GM18519 (cell line): Measurements from ENCODE around the gene SF3B6.
"Not testable (repeated sequence)": the region's sequence is repeated elsewhere in the genome, so short reads cannot be mapped to it uniquely, and the experiment has no call there.

Experiments
- ATAC-seq: cut with Tn5 transposase; IDR thresholded peaks from one replicate; pipeline ENCODE4 v1.9.1; 2021; ENCODE audit warnings: mild to moderate bottlenecking, moderate library complexity; ENCODE audit not compliant: unreplicated experiment, low FRiP score

The SF3B6 gene

DNA sequence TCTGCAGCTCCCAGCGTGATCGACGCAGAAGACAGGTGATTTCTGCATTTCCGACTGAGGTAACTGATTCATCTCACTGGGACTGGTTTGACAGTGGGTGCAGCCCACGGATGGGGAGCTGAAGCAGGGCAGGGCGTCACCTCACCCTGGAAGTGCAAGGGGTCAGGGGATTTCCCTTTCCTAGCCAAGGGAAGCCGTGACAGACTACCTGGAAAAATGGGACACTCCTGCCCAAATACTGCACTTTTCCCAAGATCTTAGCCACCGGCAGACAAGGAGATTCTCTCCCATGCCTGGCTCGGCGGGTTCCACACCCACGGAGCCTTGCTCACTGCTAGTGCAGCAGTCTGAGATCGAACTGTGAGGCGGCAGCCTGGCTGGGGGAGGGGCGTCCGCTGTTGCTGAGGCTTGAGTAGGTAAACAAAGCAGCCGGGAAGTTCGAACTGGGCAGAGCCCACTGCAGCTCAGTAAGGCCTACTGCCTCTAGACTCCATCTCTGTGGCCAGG lies 19.1 kb upstream of the SF3B6 start:
- ATAC-seq: not testable (repeated sequence)

DNA sequence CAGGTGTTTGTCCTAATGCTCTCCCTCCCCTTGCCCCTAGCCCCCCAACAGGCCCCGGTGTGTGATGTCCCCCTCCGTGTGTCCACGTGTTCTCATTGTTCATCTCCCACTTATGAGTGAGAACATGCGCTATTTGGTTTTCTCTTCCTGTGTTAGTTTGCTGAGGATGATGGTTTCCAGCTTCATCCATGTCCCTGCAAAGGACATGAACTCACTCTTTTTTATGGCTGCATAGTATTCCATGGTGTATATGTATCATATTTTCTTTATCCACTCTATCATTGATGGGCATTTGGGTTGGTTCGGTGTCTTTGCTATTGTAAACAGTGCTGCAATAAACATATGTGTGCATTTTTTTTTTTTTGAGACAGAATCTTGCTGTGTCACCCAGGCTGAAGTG lies 17.1 kb upstream of the SF3B6 start:
- ATAC-seq: not testable (repeated sequence)

DNA sequence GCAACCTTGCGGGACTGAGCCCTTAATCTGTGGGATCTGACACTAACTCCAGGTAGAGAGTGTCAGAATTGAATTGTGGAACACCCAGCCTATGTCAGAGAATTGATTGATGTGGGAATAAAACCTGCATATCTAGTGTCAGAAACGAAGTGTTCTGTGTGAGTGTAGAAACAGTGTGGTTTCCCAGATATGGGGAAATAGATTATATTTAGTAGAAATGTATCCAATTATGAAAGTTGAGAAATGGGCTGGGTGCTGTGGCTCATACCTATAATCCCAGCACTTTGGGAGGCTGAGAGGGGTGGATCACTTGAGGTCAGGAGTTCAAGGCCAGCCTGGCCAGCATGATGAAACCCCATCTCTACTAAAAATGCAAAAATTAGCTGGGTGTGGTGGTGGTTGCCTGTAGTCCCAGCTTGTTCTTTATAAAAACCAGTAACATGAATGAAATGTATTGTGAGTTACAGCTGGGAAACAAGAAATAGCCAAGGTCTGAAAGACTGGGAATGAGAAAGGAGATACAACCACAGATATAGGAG lies 12.8 kb upstream of the SF3B6 start:
- no peak for ATAC-seq

DNA sequence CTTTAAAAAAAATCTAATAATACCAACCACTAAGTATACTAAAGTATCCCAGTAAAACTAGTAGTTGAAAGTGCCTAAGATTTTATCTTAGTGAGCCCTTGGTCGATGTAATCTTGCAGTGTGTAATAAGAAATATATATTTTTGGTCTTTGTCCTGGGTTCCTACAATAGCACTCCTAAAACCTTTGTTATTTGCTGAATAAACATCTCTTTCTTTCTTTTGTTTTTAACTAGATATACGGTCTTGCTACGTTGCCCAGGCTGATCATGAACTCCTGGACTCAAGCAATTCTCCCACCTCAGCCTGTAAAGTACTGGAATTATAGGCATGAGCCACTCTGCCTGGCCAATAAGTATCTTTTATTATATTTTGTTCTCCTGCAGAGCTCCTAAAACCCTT lies 10.9 kb upstream of the SF3B6 start:
- no peak for ATAC-seq

DNA sequence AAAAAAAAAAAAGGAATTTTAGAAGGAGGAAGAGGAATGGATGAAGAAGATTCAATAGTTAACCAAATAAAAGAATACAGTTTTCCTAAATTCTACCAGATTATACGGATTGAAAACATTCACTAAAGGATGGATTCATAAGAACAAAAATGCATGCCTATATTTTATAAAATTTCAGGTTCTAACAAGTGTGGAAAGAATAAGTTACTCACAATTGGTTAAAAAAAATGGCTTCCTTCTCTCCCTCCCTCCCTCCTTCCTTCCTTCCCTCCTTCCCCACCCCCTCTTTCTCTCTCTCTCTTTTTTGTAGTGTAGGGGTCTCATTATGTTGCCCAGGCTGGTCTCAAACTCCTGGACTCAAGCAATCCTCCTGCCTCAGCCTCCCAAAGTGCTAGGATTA lies 10.1 kb upstream of the SF3B6 start:
- ATAC-seq: no peak

DNA sequence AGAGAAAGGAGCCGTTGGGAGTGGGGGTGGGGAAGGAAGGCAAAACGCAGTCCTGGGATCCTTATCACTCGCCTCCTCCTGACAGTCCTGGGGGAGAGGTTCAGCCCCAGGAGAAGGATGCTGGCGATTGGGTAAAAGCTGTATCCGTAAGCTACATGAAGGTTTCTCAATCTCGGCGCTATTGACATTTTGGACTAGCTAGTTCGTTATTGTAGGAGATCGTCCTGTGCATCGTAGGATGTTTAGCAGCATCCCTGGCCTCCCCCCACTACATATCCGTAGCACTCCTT lies 9.0 kb upstream of the SF3B6 start:
- ATAC-seq: no peak

DNA sequence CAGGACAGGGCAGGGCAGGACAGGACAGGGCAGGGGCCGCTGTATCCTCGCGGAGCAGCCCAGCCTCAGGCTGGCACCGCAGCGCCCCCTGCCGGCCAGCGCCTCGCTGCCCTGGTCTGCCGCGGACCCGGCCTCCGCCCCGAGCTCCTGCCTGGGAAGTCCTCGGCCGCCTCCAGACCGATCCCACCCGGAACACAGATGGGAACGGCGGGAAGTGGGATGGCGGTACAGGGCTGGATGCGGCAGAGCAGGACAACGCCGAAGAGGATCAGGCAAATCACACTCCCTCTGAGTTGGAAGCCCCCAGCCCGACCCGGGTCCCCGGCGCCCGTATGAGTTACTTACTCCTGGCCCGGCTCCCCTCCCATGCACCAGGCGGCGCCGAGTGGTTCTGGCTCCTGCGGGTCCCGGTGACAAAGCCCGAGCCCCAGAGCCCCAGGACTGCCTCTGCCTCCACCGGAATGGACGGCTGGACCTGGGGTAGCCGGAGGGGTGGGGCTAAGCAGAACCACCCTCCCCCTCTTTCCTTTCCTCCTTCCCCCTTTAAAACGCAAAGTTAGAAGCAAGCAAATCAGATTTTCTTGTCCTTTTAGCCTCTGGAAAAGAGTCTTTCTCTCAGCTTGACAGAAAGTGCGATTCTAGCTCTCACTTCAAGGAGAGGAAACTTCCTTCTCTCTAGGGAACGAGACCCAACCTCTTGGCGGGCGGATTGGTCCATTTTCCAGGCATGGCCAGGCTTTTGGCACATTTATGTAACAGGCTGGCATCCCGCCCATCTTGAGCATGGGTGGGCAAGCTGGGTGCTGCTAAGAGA lies 8.5 kb upstream of the SF3B6 start, which contains the start of gene TP53I3:
TP53I3 (minus strand) TSS at position 449 of the 814 bp plus-strand sequence. CDS start 508 bp downstream, outside the sequence.
- peak; percentile 43 for ATAC-seq

DNA sequence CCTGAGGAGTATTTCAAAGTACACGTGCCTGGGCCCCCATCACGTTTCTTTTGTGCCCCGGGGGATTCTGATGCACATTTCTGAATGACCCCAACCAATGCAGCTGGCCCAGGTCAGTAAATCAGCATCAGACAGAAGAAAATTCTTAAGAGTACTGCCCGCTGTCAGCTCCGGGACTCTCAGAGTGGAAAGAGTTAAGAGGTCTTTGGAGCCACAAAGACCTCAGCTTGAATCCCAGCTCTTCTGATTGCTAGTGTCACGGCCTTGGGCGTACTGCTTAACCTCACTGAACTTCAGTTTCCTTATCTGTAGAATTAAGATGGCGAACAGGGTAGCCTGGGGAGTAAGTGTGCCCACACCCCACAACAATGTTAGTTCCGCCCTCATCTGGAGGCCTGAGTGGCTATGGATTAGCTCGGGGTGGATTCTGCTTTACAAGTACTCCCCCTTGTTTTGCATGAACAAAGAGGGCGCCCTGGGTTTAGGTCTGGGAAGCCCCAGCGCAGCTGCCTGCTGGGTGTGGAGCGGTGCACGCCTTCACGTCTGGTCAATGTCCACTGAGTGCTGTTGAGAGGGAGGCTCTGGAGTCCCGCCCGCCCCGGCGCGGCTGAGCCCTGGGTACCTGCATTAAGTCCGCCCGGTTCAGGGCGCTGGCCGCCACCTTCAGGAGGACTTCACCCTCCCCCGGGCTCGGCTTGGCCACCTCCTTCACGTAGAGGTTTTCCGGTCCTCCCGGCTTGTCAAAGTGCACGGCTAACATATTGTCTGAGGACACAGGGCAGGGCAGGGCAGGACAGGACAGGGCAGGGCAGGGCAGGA lies 7.7 kb upstream of the SF3B6 start:
- peak; percentile 75 for ATAC-seq

DNA sequence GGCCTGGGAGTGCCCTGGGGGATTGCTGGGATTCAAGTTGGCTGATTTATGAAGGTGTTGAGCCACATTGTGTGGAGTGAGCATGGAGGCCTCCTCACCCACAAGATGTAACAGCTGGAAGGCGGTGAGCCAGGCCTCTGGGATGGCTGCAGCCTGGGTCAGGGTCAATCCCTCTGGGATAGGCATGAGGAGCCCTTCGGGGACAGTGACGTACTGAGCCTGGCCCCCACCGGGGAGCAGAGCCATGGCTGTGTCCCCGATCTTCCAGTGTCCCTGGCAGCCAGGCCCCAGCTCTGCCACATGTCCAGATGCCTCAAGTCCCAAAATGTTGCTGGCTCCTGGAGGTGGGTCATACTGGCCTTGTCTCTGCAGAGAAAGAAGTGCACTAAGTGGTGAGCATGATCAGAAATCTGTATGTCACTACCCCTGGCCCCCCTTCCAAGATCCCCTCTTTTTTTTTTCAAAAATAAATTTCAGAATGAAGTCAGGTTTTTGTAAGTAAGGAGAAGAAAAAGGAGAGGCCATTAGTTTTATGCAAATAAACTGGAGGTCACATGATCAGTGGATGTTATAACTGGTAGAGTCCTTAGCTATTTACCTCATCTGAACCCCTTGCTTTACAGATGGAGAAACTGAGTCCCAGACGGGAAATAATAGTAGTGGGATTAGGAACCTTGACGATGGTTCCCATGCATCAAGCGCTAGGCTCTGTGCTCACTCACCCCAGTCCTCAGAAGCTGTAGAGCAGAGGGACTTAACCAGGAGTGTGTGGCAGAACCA lies 6.9 kb upstream of the SF3B6 start:
- ATAC-seq: no peak

DNA sequence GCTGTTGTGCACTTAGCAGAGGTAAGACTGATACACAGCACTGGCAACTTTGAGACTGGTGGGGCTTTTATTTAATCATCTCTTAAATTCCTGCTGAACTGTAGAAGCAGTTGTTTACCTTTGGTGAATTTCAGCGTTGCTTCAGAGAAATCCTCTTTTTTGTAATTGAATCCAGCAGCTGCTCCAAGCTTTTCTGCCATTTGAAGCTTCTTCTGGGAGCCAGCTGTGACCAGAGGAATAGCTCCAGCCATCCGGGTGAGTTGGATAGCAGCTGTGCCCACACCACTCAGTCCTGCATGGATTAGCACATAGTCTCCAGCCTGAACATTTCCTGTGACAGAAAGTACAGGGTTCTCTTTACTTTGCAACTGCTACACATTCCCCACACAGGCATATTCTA lies 4.6 kb upstream of the SF3B6 start:
- no peak for ATAC-seq

DNA sequence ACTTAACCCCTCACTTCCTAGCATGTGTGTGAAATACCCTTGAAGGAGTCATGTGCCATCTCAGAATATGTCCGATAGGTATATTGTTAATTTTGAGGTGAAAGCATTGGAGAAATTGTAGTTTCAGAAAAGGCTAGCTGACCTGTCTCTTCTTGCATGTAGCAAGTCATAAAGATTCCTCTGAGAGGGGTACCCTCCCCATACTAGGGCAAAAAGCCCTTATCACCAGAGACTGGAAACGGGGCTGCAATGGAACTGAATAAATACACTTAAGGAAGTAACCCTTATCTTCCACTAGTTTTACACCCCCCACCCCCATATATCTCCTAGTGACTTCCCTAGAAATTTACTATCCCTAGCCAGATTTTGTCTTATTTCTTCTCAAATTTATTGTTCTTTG lies 1.8 kb upstream of the SF3B6 start:
- ATAC-seq: no peak

DNA sequence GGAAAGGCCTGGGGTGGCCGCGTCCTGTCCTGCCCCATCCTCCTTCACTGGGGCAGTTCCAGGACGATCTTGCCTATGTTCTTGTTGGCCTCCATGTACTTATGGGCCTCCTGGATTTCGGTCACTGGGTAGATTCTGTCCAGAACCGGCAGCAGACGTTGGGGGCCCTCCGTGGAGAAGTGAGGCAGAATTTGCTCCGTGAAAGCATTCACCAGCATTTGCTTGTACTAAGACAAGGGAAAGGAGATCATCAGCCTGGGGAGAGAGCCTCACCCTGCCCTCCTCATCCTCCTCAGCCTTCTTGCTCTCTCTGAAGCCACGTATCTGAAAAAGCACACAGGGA lies 1.4 kb upstream of the SF3B6 start:
- ATAC-seq: no peak

DNA sequence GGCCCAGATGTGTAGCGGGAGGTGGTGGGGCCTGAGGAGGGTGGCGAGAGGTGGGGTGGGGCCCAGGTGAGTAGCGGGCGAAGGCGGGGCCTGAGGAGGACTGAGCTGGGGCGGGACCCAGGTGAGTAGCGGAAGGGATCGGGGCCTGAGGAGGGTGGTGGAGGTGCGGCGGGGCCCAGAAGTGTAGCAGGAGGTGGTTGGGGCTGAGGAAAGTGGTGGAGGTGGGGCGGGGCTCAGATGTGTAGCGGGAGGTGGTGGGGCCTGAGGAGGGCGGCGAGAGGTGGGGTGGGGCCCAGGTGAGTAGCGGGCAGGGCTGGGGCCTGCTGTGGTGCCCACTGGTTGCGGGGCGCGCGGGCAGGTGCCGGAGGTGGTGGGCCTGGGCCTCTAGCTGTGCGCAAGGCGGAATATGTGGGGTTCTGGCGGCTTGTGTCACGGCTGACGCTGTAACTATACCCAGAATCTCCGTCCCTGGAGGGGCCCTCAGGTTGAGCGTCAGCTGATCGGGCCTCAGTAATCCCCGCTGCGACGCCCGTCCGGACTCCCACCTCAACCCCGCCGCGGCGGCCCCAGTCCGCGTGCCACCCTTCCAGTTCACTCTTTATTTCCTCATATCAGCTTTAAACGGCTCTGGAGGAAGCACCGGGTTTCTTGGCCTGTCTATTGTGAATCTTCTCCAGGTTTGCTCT lies 866 bp upstream of the SF3B6 start:
- ATAC-seq: no peak

DNA sequence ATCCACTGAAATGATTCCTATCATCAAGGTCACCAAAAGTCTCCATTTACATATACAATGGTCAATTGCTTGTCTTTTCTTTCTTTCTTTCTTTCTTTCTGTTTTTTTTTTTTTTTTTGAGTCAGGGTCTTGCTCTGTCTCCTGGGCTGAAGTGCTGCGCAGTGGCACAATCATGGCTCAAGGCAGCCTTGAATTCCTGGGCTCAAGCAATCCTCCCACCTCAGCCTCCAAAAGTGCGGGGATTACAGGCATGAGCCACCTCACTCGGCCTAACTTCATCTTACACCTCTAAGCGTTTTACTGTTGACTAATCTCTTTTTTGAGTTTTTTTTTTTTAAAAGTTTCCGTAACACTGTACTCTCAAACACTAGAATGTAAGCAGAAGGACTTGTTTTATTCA lies 867 bp downstream of the SF3B6 start:
- no peak for ATAC-seq

DNA sequence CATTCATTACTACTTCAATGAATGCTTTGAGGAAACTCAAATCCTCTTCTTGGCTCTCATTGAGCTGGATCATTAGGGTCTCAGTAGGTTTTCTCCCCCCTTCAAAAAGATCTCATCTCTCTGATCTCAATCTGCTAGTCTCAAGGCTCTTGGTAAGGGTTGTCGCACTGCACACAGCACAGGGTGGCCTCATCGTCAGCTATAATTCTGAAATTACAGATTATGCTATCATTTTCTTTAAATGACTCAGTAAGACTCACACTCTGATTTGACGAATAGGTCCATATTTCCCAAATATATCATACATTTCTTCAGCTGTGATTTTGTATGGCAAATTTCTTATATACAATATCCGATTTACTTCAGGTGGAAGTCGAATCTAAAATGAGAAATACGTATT lies 2.3 kb downstream of the SF3B6 start:
- ATAC-seq: no peak

DNA sequence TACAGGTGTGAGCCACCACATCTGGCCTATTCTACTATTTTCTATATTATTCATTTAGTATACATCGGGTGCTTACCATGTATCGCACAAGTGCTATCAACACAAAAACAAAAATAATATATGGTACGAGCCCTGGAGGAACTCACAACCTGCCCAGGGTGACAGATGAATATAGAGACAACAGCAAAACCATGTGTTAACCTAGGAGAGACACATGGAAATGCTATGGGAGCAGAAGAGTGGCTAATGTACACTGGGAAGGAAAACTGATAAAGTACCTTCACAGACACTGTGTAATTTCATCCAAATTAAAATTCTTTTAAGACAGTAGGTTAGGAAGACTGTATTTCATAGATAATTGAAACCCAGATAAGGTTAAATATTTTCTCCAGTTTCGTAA lies 3.9 kb downstream of the SF3B6 start:
- no peak for ATAC-seq

DNA sequence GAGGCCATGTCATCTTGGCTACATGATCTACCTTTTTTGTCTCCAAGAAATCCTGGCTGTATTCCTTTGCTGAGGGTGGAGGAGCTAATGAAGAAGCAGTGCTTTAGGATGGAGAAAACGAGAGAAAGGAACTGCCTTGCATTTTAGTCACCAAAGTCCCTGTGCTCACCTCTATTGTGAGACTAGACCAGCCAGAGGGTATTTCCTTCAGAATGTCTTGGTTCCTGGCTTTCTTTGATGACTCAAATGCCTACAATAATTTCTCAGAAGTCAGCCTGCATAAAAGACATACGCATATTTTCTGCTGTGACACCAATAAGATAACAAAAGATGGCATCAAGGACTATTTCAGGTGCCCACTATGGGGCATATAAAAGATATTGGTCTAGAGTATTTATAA lies 10.8 kb downstream of the SF3B6 start:
- ATAC-seq: no peak

DNA sequence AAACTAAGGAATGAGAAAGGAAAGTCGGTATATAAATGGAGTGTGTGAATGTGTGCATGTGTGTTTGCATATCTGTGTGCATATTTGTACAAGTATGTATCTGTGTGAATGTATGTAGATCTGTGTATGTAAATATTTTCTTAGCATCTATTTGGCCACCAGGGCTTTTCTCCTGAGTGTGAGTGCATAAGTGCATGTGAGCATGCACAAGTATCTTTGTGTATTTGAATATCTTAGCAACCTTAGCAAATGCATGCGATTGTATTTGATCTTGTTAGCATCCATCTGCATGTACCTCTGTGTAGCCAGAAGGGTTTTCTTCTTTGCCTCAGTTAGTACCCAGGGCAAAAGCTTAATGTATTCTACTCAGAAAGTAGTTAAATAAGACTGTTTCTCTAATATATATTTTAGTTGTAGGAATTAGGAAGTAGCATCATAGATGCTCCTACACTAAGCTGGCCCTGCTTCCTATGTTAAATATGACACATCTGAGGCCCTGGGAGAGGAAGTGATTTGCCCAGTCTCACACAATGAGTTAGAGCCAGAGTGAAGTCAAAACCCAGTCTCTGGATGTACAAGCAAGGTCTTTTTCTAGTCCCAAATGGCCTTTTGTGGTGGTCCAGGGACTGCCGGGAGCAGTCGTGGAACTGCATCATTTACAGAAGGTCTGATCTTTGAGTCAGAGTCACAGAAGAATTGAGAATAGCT lies 17.4 kb downstream of the SF3B6 start:
- no peak for ATAC-seq

DNA sequence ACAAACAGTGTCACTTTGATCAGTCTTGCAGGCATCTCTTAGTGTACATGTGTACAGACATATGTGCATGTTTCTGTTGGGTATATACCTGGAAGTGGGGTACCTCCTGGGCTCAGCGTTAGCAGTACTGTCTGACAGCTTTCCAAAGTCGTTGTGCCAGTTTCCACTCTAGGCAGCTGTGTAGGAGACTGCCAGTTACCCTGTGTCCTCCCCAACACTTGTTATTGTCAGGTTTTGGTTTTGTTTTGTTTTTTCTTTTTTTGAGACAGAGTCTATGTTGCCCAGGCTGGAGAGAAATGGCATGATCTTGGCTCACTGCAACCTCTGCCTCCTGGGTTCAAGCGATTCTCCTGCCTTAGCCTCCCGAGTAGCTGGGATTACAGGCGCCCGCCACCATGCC lies 20.4 kb downstream of the SF3B6 start:
- no peak for ATAC-seq
